Endothelial cell (in vitro differentiated cells): ENCODE measurements around the gene PRSS53. TPM values are rescaled to one million over a fixed set of nuclear protein-coding genes. Genes with fewer than 3 reads are reported as not detected.

Source experiments
- DNase-seq: peaks from one replicate; pipeline ENCODE4 v3.0.0; 2021; ENCODE audit warnings: low spot score
- H3K27ac Mint-ChIP-seq: one replicate; pipeline ENCODE4 v1.8.0; 2021; ENCODE audit warnings: mixed read lengths, inconsistent platforms; ENCODE audit not compliant: unreplicated experiment
- H3K27me3 Mint-ChIP-seq: one replicate; pipeline ENCODE4 v1.8.0; 2021; ENCODE audit warnings: mild to moderate bottlenecking, moderate library complexity, mixed read lengths, inconsistent platforms; ENCODE audit not compliant: unreplicated experiment
- H3K36me3 Mint-ChIP-seq: one replicate; pipeline ENCODE4 v1.8.0; 2021; ENCODE audit warnings: mild to moderate bottlenecking, low read depth, mixed read lengths, inconsistent platforms; ENCODE audit not compliant: unreplicated experiment
- H3K4me1 Mint-ChIP-seq: one replicate; pipeline ENCODE4 v1.8.0; 2021; ENCODE audit warnings: mild to moderate bottlenecking, mixed read lengths, inconsistent platforms; ENCODE audit not compliant: unreplicated experiment
- H3K4me3 Mint-ChIP-seq: one replicate; pipeline ENCODE4 v1.8.0; 2021; ENCODE audit warnings: mild to moderate bottlenecking, mixed read lengths, inconsistent platforms; ENCODE audit not compliant: unreplicated experiment
- H3K9me3 Mint-ChIP-seq: one replicate; pipeline ENCODE4 v1.8.0; 2021; ENCODE audit warnings: mixed read lengths, inconsistent platforms; ENCODE audit not compliant: unreplicated experiment
- total RNA-seq: library from RNA; stranded (reverse); fragmentation: NEBNext Ultra II Directional; extraction: Animal tissue kit (Norgen Biotek cat#: 25700); gene quantifications from one replicate; pipeline ENCODE4 v1.2.1, GENCODE V29; 2021; ENCODE audit not compliant: unreplicated experiment
- TF ChIP-seq, protein P1 (sequence below): fragments of 200-600 bp; sonication (generic); IDR thresholded peaks from one replicate; pipeline ENCODE4 v1.5.0; 2021; ENCODE audit warnings: antibody characterized with exemption; ENCODE audit not compliant: unreplicated experiment

Gene PRSS53
- total RNA-seq, 1 donor from 2014 or later, result 1.8 TPM

DNA sequence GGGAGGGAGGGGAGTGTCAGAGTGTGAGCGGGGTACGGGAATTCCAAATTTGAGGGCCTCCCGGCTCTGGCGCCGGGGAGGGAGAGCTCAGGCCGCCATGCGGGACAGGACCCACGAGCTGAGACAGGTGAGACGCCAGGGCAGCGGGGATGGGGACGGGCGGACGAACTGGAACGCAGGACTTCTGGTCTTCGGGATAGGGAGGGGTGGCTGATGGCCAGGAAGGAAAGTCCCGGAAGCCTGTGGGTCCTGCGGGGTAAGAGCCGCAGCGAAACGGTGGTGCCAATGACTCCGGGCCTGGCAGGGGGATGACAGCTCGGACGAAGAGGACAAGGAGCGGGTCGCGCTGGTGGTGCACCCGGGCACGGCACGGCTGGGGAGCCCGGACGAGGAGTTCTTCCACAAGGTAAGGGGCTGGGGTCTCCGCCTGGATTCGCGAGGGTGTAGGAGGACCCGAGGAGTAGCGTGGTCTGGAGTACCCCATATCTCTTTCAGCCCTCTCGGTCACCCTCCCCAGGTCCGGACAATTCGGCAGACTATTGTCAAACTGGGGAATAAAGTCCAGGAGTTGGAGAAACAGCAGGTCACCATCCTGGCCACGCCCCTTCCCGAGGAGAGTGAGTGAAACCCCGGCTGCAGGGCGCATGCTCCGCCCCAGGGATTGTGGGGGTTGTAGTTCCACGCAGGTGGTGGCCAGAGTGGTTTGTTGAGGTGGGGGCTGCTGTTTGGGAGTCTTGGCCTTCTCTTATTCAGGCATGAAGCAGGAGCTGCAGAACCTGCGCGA is 54.8 kb downstream of the PRSS53 start:
- H3K4me3 Mint-ChIP-seq, result peak overlapping the region; percentile 95
- H3K27me3 Mint-ChIP-seq, result peaks cover 6% of the 10 kb centered on the region
- peaks cover 19% of the 10 kb centered on the region for H3K36me3 Mint-ChIP-seq
- DNase-seq, result peak; percentile 80
- peaks cover 24% of the 10 kb centered on the region for H3K4me1 Mint-ChIP-seq
- TF ChIP-seq, protein P1, sequence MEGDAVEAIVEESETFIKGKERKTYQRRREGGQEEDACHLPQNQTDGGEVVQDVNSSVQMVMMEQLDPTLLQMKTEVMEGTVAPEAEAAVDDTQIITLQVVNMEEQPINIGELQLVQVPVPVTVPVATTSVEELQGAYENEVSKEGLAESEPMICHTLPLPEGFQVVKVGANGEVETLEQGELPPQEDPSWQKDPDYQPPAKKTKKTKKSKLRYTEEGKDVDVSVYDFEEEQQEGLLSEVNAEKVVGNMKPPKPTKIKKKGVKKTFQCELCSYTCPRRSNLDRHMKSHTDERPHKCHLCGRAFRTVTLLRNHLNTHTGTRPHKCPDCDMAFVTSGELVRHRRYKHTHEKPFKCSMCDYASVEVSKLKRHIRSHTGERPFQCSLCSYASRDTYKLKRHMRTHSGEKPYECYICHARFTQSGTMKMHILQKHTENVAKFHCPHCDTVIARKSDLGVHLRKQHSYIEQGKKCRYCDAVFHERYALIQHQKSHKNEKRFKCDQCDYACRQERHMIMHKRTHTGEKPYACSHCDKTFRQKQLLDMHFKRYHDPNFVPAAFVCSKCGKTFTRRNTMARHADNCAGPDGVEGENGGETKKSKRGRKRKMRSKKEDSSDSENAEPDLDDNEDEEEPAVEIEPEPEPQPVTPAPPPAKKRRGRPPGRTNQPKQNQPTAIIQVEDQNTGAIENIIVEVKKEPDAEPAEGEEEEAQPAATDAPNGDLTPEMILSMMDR, result no peak
- H3K27ac Mint-ChIP-seq, result peak overlapping the region; percentile 84
- no peaks in the 10 kb centered on the region for H3K9me3 Mint-ChIP-seq

Other genes with a start within 250 kb of the PRSS53 start
- 53.9 TPM for gene BCL7C, start 194.9 kb downstream of the PRSS53 start, total RNA-seq
- gene CTF1, start 192.3 kb downstream of the PRSS53 start, total RNA-seq, result 3.4 TPM
- gene FBXL19, start 165.4 kb downstream of the PRSS53 start, total RNA-seq, result 117 TPM
- 42.9 TPM for gene ORAI3, start 139.9 kb downstream of the PRSS53 start, total RNA-seq
- gene SETD1A, start 131.2 kb downstream of the PRSS53 start, total RNA-seq, result 23.4 TPM
- 5.3 TPM for gene HSD3B7, start 103.7 kb downstream of the PRSS53 start, total RNA-seq
- gene STX1B, start 78.3 kb downstream of the PRSS53 start, total RNA-seq, result 5.5 TPM
- 74.2 TPM for gene STX4, start 55.4 kb downstream of the PRSS53 start, total RNA-seq
- gene ZNF668, start 14.7 kb downstream of the PRSS53 start, total RNA-seq, result 13.6 TPM
- gene ZNF646, start 14.5 kb downstream of the PRSS53 start, total RNA-seq, result 25.5 TPM
- 59.6 TPM for gene VKORC1, start 5.9 kb upstream of the PRSS53 start, total RNA-seq
- gene BCKDK, start 19.4 kb upstream of the PRSS53 start, total RNA-seq, result 56.8 TPM
- 49.7 TPM for gene KAT8, start 28.7 kb upstream of the PRSS53 start, total RNA-seq
- gene PRSS8, start 46.8 kb upstream of the PRSS53 start, total RNA-seq, result 3.8 TPM
- gene PRSS36, start 61.1 kb upstream of the PRSS53 start, total RNA-seq, result 0.74 TPM
- gene FUS, start 91.2 kb upstream of the PRSS53 start, total RNA-seq, result 590 TPM
- gene PYCARD, start 113.8 kb upstream of the PRSS53 start, total RNA-seq, result 35.6 TPM
- 0.18 TPM for gene TRIM72, start 125.2 kb upstream of the PRSS53 start, total RNA-seq
- not detected for gene PYDC1, start 128.2 kb upstream of the PRSS53 start, total RNA-seq
- gene ITGAM, start 171.0 kb upstream of the PRSS53 start, total RNA-seq, result 0.74 TPM